ENCODE measurements around the gene DLG2. TPM values are rescaled to one million over a fixed set of nuclear protein-coding genes. Genes with fewer than 3 reads are reported as not detected.

Gene DLG2
- total and polyA plus RNA-seq, 2 donors (not counting 3 experiments of a cell fraction or from before 2014, with no cell fraction given) = 0.15 to 1.1 TPM

DNA sequence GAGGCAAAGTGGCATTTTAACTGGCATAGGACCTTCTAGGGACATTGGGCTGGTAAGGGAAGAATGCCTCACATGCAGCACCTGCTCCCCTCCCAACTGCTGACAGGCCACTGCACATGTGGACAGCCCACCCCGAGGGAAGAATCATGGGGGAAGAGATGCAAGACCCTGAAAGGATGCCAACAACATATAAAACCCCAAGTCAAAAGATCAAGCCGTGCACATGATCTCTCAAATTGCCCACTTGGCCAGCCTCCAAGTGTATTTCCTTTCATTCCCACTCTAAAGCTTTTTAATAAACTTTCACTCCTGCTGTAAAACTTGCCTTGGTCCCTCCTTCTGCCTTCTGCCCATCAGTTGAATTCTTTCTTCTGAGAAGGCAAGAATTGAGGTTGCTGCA is 1393.1 kb downstream of the DLG2 start:
- intact Hi-C loops (cut with micrococcal nuclease) = no loop called here
- FAIRE-seq (no peak), DNase-seq (ENCODE audit: low read depth, low spot score) (no peak)
- Histone ChIP-seq H4K20me1 (replicated peaks; ENCODE audit: control insufficient read depth, extremely low read depth, insufficient read depth, low read length) (no peaks in the 10 kb centered on the region), H3K9me3 (replicated peaks; ENCODE audit: control insufficient read depth, insufficient read depth, low read length) (no peaks in the 10 kb centered on the region), H3K79me2 (ENCODE audit: control insufficient read depth, insufficient read depth, low read length) (no peaks in the 10 kb centered on the region), H3K4me1 (ENCODE audit: control insufficient read depth, extremely low read depth, insufficient read depth, low read length) (no peaks in the 10 kb centered on the region), H3K27me3 (ENCODE audit: control insufficient read depth in 2 of 2, insufficient read depth in 2 of 2, low read length in 2 of 2) (no peaks in the 10 kb centered on the region), H3K4me3 (replicated peaks in 1 of 3; ENCODE audit: insufficient read depth in 1 of 3, low read depth in 1 of 3, low read length in 3 of 3) (no peak overlapping the region), H3K4me2 (ENCODE audit: insufficient read depth, low read length) (no peak overlapping the region), H3K36me3 (ENCODE audit: control insufficient read depth in 2 of 2, extremely low read depth in 1 of 2, insufficient read depth in 2 of 2, low read length in 2 of 2) (no peaks in the 10 kb centered on the region), H2AFZ (ENCODE audit: low read depth, low read length) (no peak overlapping the region), H3K9ac (replicated peaks; ENCODE audit: extremely low read depth, insufficient read depth, low read length) (no peak overlapping the region), H3K27ac (ENCODE audit: insufficient read depth, low read depth, low read length) (no peak overlapping the region), H3K9me1 (replicated peaks; ENCODE audit: control insufficient read depth, extremely low read depth, insufficient read depth, low read length) (no peaks in the 10 kb centered on the region)
- ChIA-PET CTCF (no interaction called here), POLR2A (no interaction called here)
- BruUV-seq (replicated peaks) = no TSS peak
- TF ChIP-seq POLR2A (IDR thresholded peaks at IDR 0.05; ENCODE audit: low read depth, low read length) = no peak
- TF ChIP-seq FOS (IDR thresholded peaks at IDR 0.05; ENCODE audit: borderline replicate concordance, insufficient read depth, low read length) = no peak
- no peak for TF ChIP-seq MYC (IDR thresholded peaks at IDR 0.05; ENCODE audit: low read depth, low read length)
- no peak for TF ChIP-seq JUN (IDR thresholded peaks at IDR 0.05; ENCODE audit: borderline replicate concordance, insufficient read depth, insufficient read length, low read depth)
- no peak for TF ChIP-seq CTCF (IDR thresholded peaks at IDR 0.05; ENCODE audit: extremely low read depth in 1 of 2, insufficient read depth in 1 of 2, low read depth in 1 of 2, low read length in 2 of 2)
- no peak for TF ChIP-seq MAX (IDR thresholded peaks at IDR 0.05; ENCODE audit: insufficient read depth, insufficient read length)
- no peak for TF ChIP-seq POLR2AphosphoS5 (IDR thresholded peaks at IDR 0.05; ENCODE audit: insufficient read depth, low read depth, low read length)
- TF ChIP-seq EZH2 (IDR thresholded peaks at IDR 0.05; ENCODE audit: borderline replicate concordance, low read depth, low read length, severe bottlenecking) = no peak
- TF ChIP-seq GATA2 (IDR thresholded peaks at IDR 0.05; ENCODE audit: insufficient read depth, insufficient read length, low read depth, low read length) = no peak
- dilution Hi-C loops (cut with MboI; ENCODE audit: extremely low pct_ligation_motif_present, low sequenced_read_pairs) = no loop called here
